ENCODE results near the gene ACOXL.

Gene ACOXL

DNA sequence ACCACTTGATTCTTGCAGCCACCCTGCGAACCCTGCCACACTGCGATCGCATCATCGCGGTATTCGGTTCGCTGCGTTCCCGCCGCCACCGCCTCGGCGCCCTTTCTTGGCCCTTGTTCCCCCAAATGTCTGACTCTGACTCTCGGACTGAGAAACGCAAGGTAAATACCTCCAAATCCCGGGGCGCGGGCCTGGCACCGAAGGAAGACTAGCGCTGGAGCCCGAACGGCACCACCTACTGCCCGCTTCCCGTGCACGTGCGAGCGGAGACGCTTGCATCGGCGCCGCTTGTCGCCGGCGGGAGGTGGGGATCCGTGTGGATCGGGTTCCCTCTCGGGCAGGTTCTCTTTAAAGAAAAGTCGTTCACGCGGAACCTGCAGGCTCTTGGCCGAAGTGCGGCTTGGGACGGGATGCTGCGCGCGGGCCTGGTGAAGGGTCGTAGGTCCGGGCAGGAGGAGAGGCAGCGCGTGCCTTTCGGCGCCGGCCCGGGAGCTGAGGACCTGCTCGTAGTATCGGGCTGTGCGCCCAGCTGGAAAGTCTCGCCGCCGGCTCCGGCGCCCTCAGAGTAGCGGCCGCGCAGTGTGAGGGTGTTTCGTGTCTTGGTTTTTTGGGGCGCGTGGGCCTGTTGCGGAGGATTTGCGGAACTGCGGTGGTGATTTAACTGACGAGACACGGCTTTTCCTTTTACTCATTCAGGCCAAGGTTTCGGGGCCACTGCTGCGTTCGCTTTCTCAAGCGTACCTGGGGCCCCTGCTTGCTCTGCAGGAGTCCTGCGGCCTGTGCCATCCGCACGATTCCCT, 388.9 kb downstream of the ACOXL start:
- DNase-seq = peak; percentile 43

DNA sequence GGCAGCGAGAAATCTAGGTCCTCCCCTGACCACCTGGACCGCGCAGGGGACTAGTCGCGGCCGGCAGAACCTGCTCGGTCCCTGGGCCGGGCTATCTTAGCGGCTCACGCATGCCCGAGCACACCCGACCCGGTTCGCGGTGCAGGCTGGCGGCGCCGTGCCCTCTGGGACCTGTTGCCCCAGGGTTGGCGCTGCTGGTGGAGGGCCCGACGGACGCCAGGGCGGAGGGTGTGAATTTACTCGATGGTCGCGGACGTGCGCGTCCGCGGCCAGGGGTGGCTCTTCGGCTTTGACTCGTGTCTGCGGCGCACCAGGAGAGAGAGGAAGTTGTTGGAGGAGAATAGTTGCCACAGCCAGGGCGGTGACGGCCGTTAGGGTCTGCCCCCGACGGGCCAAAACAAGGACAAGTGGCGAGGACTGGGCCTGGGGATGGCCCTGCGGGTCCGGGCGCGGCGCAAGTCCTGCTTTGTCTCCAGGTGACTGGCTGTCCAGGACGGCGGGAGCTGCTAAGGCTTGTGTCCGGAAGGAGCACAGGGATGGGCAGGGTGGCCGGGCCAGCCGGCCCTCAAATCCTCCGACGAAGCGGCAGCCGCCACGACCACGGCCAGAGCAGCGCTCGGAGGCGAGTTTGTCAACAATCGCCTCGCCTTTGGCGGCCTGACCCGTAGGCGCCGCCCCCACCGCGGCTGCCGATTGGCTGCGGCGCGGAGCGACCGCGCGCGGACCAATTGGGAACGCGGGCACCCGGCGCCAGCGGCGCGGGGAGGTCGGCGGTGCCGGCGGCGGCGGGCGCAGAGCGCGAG, 389.7 kb downstream of the ACOXL start:
- peak; percentile 87 for DNase-seq

DNA sequence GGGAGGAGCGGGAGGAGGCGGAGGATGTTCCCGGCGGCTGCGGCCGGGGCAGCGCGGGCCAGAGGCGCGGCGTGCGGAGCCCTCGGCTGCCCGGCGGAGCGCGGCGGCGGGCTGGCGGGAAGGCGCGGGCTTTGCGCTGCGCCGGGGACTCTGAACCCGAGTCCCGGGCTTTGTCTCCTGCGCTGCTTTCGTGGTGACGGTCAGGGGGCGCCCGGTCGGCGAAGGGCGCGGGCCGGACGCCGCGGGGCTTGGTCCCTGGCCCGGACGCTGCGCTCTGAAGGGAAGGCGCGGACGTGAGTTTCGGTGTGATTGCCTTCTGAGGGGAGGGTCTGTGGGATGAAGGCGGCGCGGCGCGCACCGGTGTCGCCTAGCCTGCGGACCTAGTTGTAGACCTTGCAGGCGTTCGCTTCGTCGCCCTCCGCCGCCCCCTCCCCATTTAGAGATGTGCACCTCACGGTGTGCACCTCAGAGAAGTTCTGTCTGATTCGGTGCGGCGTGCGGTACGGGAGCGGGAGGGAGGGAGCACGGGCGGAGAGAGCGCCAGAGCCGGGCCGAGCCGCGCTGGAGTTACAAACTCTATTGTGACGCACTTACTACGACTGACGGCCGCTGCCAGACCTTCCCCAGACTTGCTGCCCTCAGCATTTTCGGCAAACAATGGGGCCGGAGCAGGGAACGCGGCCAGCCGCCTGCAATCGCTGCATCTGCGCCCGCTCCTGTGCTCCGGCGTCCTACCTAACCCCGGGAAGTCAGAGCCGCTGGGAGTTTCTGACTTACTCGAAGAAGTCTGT, 390.5 kb downstream of the ACOXL start:
- peak; percentile 80 for DNase-seq

DNA sequence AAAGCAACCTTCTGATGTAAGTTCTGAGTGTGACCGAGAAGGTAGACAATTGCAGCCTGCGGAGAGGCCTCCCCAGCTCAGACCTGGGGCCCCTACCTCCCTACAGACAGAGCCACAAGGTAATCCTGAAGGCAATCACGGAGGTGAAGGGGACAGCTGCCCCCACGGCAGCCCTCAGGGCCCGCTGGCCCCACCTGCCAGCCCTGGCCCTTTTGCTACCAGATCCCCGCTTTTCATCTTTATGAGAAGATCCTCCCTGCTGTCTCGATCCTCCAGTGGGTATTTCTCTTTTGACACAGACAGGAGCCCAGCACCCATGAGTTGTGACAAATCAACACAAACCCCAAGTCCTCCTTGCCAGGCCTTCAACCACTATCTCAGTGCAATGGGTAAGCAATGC, 391.4 kb downstream of the ACOXL start:
- DNase-seq = no peak

DNA sequence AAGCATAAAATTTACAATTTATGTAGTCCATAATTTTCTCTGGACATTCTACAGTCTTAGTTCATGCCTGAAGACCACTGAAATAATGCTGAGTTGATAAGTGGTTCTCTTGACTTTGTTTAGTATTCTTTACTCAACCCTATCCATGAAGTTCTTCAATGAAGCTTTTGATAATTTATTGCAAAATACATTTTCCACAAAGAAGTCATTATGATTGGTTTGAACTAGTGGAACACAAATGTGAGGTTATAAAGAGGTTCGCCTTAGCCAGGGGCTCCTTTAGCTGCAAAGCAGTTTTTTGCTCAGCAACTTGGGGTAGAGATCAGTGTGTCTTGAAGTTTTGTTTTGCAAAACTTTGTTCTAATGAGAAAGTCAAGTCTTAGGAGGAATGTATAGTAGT, 394.2 kb downstream of the ACOXL start:
- no peak for DNase-seq

DNA sequence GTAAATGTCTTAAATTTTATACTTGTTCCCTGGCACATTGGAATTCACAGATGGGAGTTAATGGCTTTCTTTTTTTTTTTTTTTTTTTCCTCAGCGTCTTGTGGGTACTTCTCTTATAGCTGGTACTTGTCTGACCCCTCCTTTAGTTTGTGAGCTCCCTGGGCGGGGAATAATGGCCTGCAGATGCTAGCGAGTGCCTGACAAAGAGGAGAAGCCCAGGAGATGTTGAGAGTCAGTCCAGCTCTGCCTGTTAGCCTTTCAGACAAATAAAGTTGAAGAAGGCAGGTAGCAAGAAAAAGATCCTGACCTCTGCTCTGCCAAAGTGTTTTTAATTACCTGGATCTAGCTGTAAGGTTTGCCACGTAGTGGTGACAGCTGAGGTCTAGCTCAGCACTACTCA, 395.0 kb downstream of the ACOXL start:
- no peak for DNase-seq

DNA sequence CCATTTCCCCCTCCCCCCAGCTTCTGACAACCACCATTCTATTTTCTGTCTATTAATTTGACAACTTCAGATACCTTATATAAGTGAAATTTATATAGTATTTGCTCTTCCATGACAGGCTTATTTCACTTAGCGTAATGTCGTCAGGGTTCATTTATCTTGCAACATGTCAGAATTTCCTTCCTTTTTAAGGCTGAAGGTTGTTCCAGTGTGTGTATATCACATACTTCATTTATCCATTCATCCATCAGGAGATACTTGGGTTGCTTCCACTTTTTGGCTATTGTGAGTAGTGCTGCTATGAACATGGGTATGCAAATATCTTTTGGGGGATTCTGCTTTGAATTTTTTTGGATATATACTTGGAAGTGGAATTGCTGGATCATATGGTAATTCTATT, 395.7 kb downstream of the ACOXL start:
- no peak for DNase-seq

DNA sequence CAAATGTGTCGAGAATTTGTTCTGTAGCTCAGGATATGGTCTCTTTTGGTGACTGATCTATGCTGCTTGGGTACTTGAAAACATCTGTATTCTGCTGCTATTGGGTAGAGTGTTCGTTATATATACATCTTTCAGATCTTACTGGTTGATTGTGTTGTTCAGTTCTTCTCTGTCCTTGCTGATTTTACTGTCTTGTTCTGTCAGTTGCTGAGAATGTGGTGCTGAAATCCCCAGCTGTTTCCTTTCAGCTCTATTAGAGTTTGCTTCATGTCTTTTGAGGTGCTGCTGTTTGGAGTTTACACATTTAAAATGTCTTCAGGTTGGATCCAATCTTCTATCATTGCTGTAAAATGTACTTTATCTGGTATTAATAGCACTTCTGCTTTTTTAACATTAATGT, 401.2 kb downstream of the ACOXL start:
- DNase-seq = no peak

DNA sequence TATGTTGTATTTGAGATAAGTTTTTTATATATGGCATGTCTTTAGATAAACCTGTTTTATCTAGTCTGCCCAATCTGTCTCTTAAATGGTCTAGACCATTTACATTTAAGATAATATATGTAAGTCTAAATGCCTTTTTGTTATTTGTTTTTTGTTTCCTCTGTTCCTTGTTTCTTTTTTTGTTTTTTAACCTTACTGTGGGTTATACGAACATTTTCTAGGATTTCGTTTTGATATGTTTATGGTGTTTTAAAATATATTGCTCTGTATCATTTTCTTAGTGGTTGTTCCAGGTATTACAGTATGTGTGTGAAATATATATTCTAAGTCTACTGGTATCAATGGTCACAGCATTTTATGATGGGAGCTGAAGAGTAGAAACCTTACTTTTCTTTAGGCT, 401.7 kb downstream of the ACOXL start:
- no peak for DNase-seq

DNA sequence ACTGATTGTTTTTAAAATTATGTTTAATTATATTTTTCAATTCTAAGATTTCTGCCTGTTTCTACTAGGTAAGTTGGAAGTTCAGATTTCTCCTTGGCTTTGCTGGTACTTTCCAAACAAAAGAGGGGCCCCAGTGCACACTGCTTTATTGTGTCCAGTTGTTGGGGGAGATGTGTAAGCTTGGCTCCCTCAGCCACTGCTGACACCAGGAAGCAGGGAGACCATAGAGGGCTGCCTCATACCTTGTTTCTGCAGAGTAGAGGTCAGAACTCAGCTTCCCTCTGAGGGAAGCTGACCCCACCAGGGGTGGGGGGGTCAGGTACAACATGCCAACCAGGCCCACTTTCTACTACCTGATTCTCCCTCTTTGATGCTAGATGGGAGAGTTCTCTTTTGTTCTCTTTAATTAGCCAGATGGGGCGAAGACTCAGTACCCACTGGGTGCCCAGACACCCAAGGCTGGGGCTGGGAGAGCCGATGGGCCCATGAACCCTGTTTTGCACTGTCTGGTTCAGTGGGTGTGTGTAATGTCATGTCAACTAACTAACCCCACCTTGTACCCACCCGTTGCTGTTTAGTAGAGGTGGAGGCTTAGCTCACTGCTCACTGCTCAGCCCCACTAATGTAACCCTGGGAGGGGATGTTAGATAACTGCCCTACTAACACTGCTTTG, 403.0 kb downstream of the ACOXL start:
- no peak for DNase-seq

DNA sequence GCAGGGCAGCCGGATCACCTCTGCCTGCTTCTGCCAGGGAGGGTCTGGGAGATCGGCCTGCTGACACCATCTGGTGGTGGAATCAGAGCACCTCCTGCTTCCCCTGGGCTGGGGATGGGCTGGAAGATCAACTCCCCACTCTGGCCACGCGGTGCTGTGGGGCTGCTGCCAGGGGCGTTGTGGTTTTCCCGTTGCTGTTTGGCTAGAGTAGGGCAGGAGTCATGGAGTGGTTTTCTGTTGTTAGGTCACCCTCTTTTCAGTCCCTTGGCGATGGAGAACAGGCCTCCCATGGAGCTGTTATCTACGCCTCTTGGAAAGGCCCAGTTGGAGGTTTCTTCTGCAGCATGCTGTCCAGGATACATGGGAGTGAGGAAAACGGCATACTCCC, 403.5 kb downstream of the ACOXL start:
- peak; percentile 34 for DNase-seq

DNA sequence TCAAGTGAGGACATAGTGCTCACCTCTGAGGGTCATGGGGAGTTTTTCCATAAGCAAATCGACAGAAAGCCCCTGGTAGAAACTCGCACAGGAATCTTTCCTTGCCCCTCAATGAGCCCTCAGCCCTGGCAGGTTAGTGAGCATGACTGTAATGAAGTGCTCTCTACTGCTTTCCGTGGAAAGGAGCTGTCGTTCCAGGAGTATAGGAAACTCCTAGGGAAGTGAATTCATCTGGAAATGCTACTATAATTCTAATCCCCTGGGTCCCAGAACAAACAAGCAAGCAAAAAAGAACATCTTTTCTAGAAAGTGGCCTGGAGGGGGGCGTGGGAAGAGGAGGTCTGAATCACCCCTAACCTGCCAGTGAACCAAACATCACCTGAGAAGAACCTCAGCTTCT, 406.5 kb downstream of the ACOXL start:
- no peak for DNase-seq

DNA sequence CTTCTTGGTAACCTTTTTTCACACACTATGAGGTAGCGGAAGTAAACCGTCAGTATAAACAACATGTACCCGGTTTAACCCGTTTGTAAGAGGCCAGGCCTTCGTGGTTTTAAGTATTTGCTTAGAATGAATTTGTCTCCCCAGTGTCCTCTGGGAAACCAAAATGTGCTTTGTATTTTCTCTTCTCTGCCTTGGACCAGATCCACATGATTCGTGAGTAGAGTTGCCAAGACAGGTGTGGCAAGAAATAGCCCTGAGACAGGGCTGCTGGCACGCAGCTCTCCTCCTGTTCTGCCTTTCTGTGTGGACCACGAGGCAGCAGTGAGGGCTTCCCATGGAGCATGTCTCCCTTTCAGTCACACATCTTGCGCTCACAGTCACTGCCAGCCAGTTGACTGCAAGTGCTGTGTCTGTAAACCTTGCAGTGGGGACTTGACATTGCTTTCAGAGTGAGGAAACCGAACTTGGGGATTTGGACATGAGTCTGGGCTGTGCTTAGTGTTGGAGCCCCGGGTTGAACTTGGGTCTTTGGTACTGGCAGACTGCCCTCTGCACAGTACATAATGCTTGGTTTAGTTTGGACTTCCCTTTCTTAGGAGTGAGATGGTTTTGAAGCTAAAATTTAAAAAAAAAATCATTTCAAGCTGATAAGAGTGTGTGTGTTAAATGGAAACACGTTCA, 407.4 kb downstream of the ACOXL start:
- DNase-seq = no peak

DNA sequence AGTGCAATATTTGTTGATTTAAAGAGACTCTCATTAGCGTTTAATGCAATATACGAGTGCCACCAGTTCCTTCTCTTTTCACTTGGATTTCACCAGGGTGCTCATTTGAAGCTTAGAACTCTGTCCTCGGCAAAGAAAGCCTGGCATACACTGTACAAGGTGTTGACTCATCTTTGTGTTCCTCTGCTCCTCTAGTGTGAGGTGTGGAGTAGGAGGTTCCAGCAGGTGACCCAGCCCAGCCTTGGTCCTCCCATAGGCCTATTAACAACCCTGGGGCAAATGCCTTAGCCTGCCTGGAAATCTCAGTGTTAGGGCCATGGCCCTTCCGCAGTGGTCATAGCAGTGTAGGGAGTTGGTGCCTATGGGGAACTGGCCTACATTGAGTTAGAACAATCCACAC, 408.4 kb downstream of the ACOXL start:
- no peak for DNase-seq

DNA sequence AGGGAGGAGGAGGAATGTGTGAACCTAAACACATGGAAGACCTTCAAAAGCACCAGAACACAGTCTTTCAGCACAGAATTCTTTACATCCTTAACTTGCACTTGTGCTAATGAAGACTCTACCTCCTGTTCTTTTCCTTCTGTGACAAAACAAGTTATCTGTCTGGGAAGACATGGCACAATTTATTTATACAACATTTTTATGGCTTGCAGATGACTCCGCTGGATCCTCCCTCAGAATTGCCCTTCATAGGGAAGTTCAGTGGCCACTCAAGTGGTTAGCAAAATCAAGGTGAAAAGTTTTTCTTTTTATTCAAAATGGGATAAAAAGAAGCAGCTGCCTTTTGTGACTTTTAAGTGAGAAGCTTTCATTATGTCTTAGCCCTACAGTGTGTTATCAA, 409.7 kb downstream of the ACOXL start:
- no peak for DNase-seq

DNA sequence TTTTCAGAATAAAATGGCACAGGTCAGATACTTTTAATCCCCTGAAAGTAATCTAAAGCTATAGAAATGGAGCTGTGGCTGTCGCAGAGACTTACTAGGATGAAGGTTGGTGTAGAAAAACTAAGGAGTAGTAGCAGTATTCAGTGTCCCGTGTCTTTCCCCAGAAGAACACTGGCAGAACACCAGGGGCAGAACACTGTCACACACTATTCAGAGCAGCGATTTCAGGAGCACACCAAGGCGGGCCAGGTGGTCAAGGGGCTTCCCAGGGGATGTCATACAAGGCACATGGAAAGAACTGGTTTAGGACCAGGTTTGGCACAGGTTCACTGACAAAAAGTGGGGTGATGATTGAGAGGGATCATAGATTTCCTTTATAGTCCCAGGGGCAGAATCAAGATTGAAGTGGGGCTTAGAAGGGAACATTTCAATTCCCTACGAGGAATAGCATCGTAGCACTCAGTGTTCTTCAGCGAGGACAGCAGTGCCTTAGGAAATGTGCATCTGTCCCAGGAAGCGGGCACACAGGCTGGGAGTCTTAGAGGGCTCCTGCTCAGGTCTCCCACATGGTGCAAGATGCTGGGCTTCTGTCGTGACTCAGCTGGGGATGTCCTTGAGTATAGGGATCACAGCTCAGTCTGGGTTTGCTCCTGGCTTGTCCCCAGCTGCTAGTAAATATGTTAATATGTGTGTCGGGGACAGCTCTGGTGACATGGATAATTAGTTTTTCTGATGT, 410.9 kb downstream of the ACOXL start:
- no peak for DNase-seq

DNA sequence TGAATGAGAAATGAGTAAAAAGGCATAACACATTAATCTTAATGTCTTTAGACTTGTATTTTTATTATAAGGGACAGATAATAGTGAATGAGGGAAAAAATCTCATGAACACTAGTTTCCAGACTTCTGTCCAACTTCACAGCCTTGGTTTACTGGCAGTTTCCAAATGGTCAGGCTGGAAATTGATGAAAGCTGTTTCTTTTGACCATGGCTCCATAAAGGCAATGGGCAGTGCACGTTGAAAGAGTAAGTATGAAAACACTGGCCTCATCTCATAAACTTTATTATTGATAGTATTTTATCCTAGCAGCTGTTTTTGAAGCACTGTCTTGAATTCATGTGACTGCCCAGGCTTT, 411.4 kb downstream of the ACOXL start:
- DNase-seq = no peak

DNA sequence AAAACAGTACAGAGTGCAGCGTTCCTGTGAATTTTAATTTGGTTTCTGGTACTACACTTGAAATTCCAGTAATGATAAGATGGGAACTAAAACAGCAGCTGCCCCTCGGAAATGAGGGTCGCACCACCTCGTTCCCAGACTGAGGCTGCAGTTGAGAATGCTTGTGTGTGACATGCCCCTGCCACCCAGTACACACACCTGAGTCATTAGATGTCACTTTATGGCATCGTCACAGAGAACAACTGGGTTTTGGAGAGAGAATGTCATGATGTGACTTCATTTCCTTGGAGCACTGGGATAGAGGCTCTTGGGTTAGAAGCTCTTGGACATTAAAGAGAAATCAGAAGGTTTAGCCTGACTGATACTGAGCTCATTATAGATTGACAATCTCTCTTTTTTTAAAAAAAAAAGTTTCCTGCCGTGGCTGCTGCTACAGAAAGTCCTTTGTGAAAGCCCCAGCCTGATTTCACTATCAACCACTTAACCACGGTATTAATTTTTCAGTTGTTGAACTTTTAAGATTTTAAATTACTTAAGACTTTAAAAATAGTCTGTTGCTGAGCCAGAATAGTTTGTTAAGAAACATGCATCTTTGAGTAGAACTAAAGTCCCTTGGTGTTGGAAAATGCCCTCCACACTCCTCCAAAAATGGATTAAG, 412.9 kb downstream of the ACOXL start:
- no peak for DNase-seq

DNA sequence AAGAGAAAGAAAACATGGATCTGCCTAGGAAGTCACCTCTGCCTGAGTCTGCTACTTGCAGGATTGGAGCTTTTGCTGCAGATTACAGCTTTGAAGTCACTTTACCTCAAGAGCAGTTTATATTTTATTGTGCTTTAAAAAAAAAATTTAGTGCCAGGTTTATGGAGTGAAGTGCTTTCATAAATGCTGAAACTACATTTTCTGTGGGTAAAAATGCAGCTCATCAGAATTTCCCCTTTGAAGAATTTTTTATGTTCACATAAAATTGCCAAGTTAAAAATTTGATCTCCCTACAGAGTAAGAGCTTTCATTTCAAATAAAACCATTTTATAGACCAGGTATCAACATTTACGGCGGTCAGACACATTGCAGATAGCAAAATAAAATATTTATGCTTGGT, 413.6 kb downstream of the ACOXL start:
- no peak for DNase-seq

DNA sequence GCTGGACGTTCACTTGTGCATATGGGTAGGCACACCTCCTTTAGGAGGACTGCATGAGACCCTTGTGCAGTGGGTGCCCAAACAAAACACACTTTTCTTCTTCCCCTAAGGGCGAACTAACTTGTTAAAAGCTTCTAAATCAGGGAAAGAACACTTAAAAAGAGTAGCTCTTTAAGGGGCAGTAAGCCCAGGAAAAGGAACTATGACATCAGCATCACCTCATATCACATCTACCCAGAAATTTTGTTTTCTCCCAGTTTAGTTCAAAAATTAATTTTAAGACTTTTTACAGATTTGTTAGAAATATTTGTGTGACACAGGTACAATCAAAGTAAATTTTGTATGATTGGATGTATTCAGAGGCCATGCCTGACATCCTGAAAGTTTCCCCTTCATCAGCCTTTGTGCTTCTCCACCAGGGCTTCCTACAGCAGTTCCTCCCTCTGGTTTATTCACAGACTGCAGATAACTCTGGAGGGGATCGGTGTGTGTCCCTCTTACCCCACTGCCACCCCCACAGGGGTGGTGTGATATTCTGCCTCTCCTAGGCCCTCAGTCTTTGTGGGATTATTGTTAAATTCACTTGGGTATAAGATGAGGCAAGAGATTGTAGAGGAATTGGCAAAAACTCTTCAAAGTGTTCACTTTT, 416.0 kb downstream of the ACOXL start:
- no peak for DNase-seq

DNA sequence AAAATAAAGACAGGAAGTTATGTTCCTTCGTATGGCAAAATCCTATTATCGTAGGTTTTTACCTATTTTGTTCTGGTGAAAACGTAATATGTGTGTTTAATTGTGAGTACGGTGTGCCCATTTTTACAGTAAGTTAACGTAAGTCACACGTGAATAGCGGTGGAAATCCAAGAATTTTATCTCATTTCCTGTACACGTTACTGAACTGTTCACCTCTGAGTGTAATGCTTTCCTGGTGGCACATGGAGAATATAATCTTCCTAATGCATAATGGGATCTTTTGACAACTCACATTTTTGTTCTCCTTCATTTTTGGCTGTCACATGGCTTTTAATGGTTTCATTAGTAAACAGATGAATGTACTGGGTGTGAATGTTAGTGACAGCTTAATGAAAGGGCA, 416.6 kb downstream of the ACOXL start:
- no peak for DNase-seq

All from fibroblast of skin of right biceps (primary cell).